K562 (cell line): ENCODE measurements around the gene PLD3.

Experiments used
- CHD7 ChIP-seq: fragments of 200-600 bp; sonication (generic); IDR thresholded peaks from one replicate; pipeline ENCODE4 v1.6.1; 2012; ENCODE audit warnings: mild to moderate bottlenecking, low read depth, low read length, inconsistent platforms
- CTCF ChIP-seq, 3 experiments: IDR thresholded peaks in 2 of 3; conservative IDR thresholded peaks in 1 of 3; 2 replicates each; pipeline ENCODE4 v1.5.1; 2011 to 2012; ENCODE audit warnings: low read length in 3 of 3, mild to moderate bottlenecking in 3 of 3, control low read depth in 2 of 3, improper control_type of control experiment in 1 of 3, inconsistent platforms in 1 of 3, low read depth in 1 of 3, mixed read lengths in 1 of 3, moderate library complexity in 1 of 3; ENCODE audit not compliant: insufficient read depth in 2 of 3
- SNAPC5 ChIP-seq: fragments of 250-450 bp; sonication (Bioruptor Pico); IDR thresholded peaks from 2 replicates; pipeline ENCODE4 v1.8.0; 2021; ENCODE audit warnings: moderate library complexity, mild to moderate bottlenecking, inconsistent platforms
- YBX1 ChIP-seq: fragments of 450-650 bp; IDR thresholded peaks from 2 replicates; pipeline ENCODE4 v1.7.1; 2016; ENCODE audit warnings: mild to moderate bottlenecking
- ZNF146 ChIP-seq: IDR thresholded peaks from one replicate; pipeline ENCODE4 v1.6.1; 2018; ENCODE audit warnings: missing compliant biosample characterization; ENCODE audit not compliant: unreplicated experiment

GRCh38 chr19:40415768-40416167 lies 67.3 kb downstream of the PLD3 start:
- TF ChIP-seq YBX1 (no peak), SNAPC5 (CRISPR knock-in tag) (no peak), ZNF146 (no peak), CTCF (IDR thresholded peaks at IDR 0.05 in 2 of 3, conservative IDR thresholded peaks at IDR 0.05 in 1 of 3; ENCODE audit: insufficient read depth in 2 of 3, low read depth in 1 of 3, low read length in 3 of 3) (no peak), CHD7 (no peak)
